ENCODE measurements around the gene PTPN14.

DNA sequence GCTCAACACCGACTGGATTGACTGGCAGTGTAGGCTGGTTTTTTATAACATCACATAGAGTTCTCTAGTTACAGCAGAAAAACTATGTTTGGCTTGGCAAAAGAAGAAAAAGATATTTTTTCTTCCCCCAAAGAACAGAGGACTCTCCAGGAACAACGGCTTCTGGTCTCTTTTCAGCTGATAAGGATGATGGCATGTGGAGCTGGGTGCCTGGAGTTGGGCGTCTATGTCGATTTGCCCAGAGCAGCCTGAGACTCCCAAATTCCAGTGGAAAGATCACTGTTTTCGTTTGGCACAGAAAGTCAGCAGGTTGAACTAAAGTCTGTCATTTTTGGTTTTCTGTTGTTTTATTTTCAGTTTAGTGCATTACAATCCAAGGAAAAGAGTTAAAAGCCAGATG, 179.3 kb downstream of the PTPN14 start:
- TF ChIP-seq ZNF416 (tag by site-specific recombination; IDR thresholded peaks at IDR 0.05) (no peak), ZBTB10 (tag by site-specific recombination; IDR thresholded peaks at IDR 0.05) (no peak), KLF7 (tag by site-specific recombination; IDR thresholded peaks at IDR 0.05; ENCODE audit: borderline replicate concordance) (no peak), ZNF785 (tag by site-specific recombination; IDR thresholded peaks at IDR 0.05) (no peak), CTCF (tag by site-specific recombination; IDR thresholded peaks at IDR 0.05) (no peak), ZNF561 (tag by site-specific recombination; IDR thresholded peaks at IDR 0.05; ENCODE audit: borderline replicate concordance) (no peak), ZBTB48 (tag by site-specific recombination; IDR thresholded peaks at IDR 0.05) (no peak), GFI1B (tag by site-specific recombination; IDR thresholded peaks at IDR 0.05) (no peak)
- TF ChIP-seq, protein P1, sequence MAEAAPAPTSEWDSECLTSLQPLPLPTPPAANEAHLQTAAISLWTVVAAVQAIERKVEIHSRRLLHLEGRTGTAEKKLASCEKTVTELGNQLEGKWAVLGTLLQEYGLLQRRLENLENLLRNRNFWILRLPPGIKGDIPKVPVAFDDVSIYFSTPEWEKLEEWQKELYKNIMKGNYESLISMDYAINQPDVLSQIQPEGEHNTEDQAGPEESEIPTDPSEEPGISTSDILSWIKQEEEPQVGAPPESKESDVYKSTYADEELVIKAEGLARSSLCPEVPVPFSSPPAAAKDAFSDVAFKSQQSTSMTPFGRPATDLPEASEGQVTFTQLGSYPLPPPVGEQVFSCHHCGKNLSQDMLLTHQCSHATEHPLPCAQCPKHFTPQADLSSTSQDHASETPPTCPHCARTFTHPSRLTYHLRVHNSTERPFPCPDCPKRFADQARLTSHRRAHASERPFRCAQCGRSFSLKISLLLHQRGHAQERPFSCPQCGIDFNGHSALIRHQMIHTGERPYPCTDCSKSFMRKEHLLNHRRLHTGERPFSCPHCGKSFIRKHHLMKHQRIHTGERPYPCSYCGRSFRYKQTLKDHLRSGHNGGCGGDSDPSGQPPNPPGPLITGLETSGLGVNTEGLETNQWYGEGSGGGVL (tag by site-specific recombination; IDR thresholded peaks at IDR 0.05) = no peak

Measured in HEK293 (cell line).